HepG2 (cell line): ENCODE measurements around the gene ECD. TPM values are rescaled to one million over a fixed set of nuclear protein-coding genes. Genes with fewer than 3 reads are reported as not detected.
A peak's percentile ranks its signal among the peaks of the same experiment; 100 is the strongest.

Experiments used
- DPF2 ChIP-seq: sonication (generic); formaldehyde crosslinking; IDR thresholded peaks from 2 replicates; pipeline ENCODE4 v1.4.0; 2020; ENCODE audit warnings: mild to moderate bottlenecking, low read depth, missing genetic modification reagents, borderline replicate concordance
- HNRNPH1 ChIP-seq: fragments of 200-400 bp; formaldehyde crosslinking; optimal IDR thresholded peaks from 2 replicates; pipeline ENCODE3; 2017; ENCODE audit warnings: mild to moderate bottlenecking, low read depth, low read length
- HOXD1 ChIP-seq: sonication (generic); formaldehyde crosslinking; IDR thresholded peaks from 2 replicates; pipeline ENCODE4 v1.5.0; 2020; ENCODE audit warnings: missing genetic modification reagents
- KDM5A ChIP-seq: fragments of 200-600 bp; sonication (generic); IDR thresholded peaks from 2 replicates; pipeline ENCODE4 v1.7.0; 2018; ENCODE audit warnings: antibody characterized with exemption, mild to moderate bottlenecking, low read length, borderline replicate concordance
- MEIS2 ChIP-seq: sonication (generic); formaldehyde crosslinking; IDR thresholded peaks from 2 replicates; pipeline ENCODE4 v1.9.0; 2021; ENCODE audit warnings: mild to moderate bottlenecking, missing genetic modification reagents
- NAIF1 ChIP-seq: sonication (generic); formaldehyde crosslinking; IDR thresholded peaks from 2 replicates; pipeline ENCODE4 v1.5.0; 2020; ENCODE audit warnings: mild to moderate bottlenecking, missing genetic modification reagents, borderline replicate concordance
- PHF5A ChIP-seq: IDR thresholded peaks from one replicate; pipeline ENCODE4 v1.6.1; 2018; ENCODE audit warnings: low read depth, missing genetic modification reagents; ENCODE audit not compliant: unreplicated experiment
- REPIN1 ChIP-seq: sonication (generic); formaldehyde crosslinking; IDR thresholded peaks from 2 replicates; pipeline ENCODE4 v1.8.0; 2022; ENCODE audit warnings: missing genetic modification reagents, low read depth, mild to moderate bottlenecking, borderline replicate concordance
- TMF1 ChIP-seq: sonication (generic); formaldehyde crosslinking; IDR thresholded peaks from 2 replicates; pipeline ENCODE4 v1.8.1; 2022; ENCODE audit warnings: low read depth, missing genetic modification reagents
- ZFYVE20 ChIP-seq: sonication (generic); formaldehyde crosslinking; IDR thresholded peaks from 2 replicates; pipeline ENCODE4 v1.8.0; 2023; ENCODE audit warnings: low read depth, mild to moderate bottlenecking, moderate library complexity, missing genetic modification reagents, borderline replicate concordance
- ZNF326 ChIP-seq: sonication (generic); formaldehyde crosslinking; IDR thresholded peaks from 2 replicates; pipeline ENCODE4 v1.4.0; 2020; ENCODE audit warnings: missing genetic modification reagents, borderline replicate concordance
- ZNF557 ChIP-seq: sonication (generic); formaldehyde crosslinking; IDR thresholded peaks from 2 replicates; pipeline ENCODE4 v1.4.0; 2020; ENCODE audit warnings: missing genetic modification reagents
- ZNF607 ChIP-seq: sonication (generic); formaldehyde crosslinking; IDR thresholded peaks from 2 replicates; pipeline ENCODE4 v1.5.1; 2020; ENCODE audit warnings: missing genetic modification reagents, mild to moderate bottlenecking, borderline replicate concordance
- polyA plus RNA-seq, 8 experiments: library from polyadenylated mRNA; depleted of rRNA in 3 of 8; stranded (reverse) in 7 of 8; unstranded in 1 of 8; fragments of >200 nt; fragmentation: Illumina TruSeq in 4 of 8; extraction: Trizol in 4 of 8; gene quantifications; 2 replicates each; pipeline versions ENCODE4 v1.2.1 to v1.2.3, GENCODE V29; 2011 to 2016; ENCODE audit warnings: low read depth in 4 of 8, missing spikeins in 1 of 8, mixed read lengths in 1 of 8; ENCODE audit not compliant: insufficient read depth in 1 of 8
- total RNA-seq, 5 experiments: library from RNA; depleted of rRNA; stranded (reverse); fragments of >200 nt; fragmentation: Illumina TruSeq; extraction: Trizol; gene quantifications; 2 replicates each; pipeline ENCODE4 v1.2.3, GENCODE V29; 2016; ENCODE audit warnings: low read depth in 1 of 5
- TF ChIP-seq, protein P1 (sequence below): sonication (generic); formaldehyde crosslinking; IDR thresholded peaks from 2 replicates; pipeline ENCODE4 v1.5.0; 2020; ENCODE audit warnings: mild to moderate bottlenecking, missing genetic modification reagents
- TF ChIP-seq, protein P2 (sequence below): sonication (generic); formaldehyde crosslinking; IDR thresholded peaks from 2 replicates; pipeline ENCODE4 v1.5.1; 2020; ENCODE audit warnings: mild to moderate bottlenecking, missing genetic modification reagents
- TF ChIP-seq, protein P3 (sequence below): sonication (generic); formaldehyde crosslinking; IDR thresholded peaks from 2 replicates; pipeline ENCODE4 v1.4.0; 2020; ENCODE audit warnings: mild to moderate bottlenecking, low read depth, missing genetic modification reagents
- TF ChIP-seq, protein P4 (sequence below): sonication (generic); IDR thresholded peaks from 2 replicates; pipeline ENCODE4 v1.6.1; 2016; ENCODE audit warnings: low read depth, borderline replicate concordance
- TF ChIP-seq, protein P5 (sequence below): sonication (generic); formaldehyde crosslinking; IDR thresholded peaks from 2 replicates; pipeline ENCODE4 v1.5.0; 2020; ENCODE audit warnings: missing genetic modification reagents, mild to moderate bottlenecking, borderline replicate concordance

The ECD gene
- total and polyA plus RNA-seq, 2 of the 13 experiments (the other 11 are each of a cell fraction or from before 2014, with no cell fraction given): 21.5 to 27.6 TPM

DNA sequence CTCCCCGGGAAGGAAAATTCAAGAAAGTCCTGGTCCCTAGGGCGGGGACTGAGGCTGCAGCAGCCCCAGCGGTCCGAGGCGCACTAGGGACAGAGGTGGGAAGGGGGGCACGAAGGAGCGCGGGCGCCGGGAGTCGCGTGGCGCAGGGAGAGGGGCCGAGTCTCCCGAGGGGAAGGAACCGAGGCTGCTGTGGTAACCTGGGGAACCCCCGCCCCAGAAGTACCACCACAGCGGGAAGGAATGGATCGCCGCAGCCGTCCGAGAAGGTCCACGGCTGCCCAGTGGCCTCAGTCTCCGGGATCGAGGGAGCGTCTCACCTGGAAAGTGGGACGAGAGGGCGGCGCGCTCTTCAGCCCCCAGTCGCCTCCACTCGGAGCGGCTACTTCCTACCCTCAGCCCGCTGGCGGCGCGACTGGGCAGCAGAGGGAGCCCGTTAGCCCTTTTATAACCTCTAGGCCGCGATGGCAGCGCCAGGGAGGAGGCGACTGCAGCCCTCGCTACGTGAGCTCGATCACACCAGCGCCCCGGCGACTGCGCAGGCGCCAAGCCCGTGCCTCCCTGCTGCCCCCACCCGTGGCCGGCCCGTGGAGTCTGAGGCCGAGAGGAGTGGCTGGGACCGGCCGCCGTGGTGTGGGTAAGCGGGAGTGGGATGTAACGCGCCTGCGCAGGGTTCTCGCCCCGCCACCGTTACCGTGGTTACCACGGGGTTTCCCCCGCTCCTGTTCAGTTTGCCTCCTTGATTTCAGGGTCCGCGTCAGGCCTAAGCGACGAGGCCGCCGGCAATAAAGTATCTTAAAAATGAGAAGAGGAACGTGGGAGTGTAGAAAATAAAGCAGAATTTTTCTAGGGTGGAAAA, 71.1 kb downstream of the ECD start, which contains the start of gene P4HA1 (continued):
- TF ChIP-seq, protein P1, sequence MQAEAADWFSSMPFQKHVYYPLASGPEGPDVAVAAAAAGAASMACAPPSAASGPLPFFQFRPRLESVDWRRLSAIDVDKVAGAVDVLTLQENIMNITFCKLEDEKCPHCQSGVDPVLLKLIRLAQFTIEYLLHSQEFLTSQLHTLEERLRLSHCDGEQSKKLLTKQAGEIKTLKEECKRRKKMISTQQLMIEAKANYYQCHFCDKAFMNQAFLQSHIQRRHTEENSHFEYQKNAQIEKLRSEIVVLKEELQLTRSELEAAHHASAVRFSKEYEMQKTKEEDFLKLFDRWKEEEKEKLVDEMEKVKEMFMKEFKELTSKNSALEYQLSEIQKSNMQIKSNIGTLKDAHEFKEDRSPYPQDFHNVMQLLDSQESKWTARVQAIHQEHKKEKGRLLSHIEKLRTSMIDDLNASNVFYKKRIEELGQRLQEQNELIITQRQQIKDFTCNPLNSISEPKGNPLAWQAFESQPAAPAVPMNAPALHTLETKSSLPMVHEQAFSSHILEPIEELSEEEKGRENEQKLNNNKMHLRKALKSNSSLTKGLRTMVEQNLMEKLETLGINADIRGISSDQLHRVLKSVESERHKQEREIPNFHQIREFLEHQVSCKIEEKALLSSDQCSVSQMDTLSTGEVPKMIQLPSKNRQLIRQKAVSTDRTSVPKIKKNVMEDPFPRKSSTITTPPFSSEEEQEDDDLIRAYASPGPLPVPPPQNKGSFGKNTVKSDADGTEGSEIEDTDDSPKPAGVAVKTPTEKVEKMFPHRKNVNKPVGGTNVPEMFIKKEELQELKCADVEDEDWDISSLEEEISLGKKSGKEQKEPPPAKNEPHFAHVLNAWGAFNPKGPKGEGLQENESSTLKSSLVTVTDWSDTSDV (CRISPR knock-in tag): no peak
- peak; percentile 73; the same call in 1 of the 2 replicates for TF ChIP-seq REPIN1 (CRISPR knock-in tag)
- TF ChIP-seq, protein P2, sequence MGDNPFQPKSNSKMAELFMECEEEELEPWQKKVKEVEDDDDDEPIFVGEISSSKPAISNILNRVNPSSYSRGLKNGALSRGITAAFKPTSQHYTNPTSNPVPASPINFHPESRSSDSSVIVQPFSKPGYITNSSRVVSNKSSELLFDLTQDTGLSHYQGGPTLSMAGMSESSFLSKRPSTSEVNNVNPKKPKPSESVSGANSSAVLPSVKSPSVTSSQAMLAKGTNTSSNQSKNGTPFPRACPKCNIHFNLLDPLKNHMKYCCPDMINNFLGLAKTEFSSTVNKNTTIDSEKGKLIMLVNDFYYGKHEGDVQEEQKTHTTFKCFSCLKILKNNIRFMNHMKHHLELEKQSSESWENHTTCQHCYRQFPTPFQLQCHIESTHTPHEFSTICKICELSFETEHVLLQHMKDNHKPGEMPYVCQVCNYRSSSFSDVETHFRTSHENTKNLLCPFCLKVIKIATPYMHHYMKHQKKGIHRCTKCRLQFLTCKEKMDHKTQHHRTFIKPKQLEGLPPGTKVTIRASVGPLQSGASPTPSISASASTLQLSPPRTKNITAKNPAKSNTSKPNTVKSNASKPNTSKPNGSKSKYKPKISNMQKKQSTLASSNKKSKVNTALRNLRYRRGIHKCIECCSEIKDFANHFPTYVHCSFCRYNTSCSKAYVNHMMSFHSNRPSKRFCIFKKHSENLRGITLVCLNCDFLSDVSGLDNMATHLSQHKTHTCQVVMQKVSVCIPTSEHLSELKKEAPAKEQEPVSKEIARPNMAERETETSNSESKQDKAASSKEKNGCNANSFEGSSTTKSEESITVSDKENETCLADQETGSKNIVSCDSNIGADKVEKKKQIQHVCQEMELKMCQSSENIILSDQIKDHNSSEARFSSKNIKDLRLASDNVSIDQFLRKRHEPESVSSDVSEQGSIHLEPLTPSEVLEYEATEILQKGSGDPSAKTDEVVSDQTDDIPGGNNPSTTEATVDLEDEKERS: peak; percentile 78; the same call in 1 of the 2 replicates
- TF ChIP-seq ZNF326 (CRISPR knock-in tag): no peak
- no peak; the same call in 1 of the 2 replicates for TF ChIP-seq KDM5A
- TF ChIP-seq, protein P3, sequence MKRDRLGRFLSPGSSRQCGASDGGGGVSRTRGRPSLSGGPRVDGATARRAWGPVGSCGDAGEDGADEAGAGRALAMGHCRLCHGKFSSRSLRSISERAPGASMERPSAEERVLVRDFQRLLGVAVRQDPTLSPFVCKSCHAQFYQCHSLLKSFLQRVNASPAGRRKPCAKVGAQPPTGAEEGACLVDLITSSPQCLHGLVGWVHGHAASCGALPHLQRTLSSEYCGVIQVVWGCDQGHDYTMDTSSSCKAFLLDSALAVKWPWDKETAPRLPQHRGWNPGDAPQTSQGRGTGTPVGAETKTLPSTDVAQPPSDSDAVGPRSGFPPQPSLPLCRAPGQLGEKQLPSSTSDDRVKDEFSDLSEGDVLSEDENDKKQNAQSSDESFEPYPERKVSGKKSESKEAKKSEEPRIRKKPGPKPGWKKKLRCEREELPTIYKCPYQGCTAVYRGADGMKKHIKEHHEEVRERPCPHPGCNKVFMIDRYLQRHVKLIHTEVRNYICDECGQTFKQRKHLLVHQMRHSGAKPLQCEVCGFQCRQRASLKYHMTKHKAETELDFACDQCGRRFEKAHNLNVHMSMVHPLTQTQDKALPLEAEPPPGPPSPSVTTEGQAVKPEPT (CRISPR knock-in tag): peak; percentile 82; the same call in 1 of the 2 replicates
- TF ChIP-seq TMF1 (CRISPR knock-in tag): no peak; the same call in 1 of the 2 replicates
- TF ChIP-seq, protein P4, sequence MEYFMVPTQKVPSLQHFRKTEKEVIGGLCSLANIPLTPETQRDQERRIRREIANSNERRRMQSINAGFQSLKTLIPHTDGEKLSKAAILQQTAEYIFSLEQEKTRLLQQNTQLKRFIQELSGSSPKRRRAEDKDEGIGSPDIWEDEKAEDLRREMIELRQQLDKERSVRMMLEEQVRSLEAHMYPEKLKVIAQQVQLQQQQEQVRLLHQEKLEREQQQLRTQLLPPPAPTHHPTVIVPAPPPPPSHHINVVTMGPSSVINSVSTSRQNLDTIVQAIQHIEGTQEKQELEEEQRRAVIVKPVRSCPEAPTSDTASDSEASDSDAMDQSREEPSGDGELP: peak; percentile 33; the same call in 1 of the 2 replicates
- peak; percentile 18; the same call in 1 of the 2 replicates for TF ChIP-seq ZNF557
- TF ChIP-seq DPF2 (CRISPR knock-in tag): no peak
- TF ChIP-seq ZNF607 (CRISPR knock-in tag): no peak
- TF ChIP-seq, protein P5, sequence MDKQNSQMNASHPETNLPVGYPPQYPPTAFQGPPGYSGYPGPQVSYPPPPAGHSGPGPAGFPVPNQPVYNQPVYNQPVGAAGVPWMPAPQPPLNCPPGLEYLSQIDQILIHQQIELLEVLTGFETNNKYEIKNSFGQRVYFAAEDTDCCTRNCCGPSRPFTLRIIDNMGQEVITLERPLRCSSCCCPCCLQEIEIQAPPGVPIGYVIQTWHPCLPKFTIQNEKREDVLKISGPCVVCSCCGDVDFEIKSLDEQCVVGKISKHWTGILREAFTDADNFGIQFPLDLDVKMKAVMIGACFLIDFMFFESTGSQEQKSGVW (CRISPR knock-in tag): peak; percentile 53; the same call in 1 of the 2 replicates
- peak; percentile 85; the same call in 1 of the 2 replicates for TF ChIP-seq HOXD1 (CRISPR knock-in tag)
- TF ChIP-seq ZFYVE20 (CRISPR knock-in tag): no peak
- no peak for TF ChIP-seq HNRNPH1
- TF ChIP-seq MEIS2 (CRISPR knock-in tag): peak; percentile 93
- TF ChIP-seq PHF5A (CRISPR knock-in tag): peak; percentile 68
- TF ChIP-seq NAIF1 (CRISPR knock-in tag): no peak; the same call in 1 of the 2 replicates
